OCI-LY3 (cell line): ENCODE data around the gene NR4A1.

Source experiments
- H2AFZ ChIP-seq: fragments of 200-600, 300-600 bp; shearing (Covaris generic); 2 replicates; pipeline ENCODE4 v1.6.0; 2014; ENCODE audit warnings: antibody characterized with exemption, low read depth, low read length
- H3K27ac ChIP-seq: fragments of 200-600, 300-600 bp; sonication (generic); 2 replicates; pipeline ENCODE4 v1.5.1; 2014; ENCODE audit warnings: mild to moderate bottlenecking, low read length, moderate library complexity, mixed read lengths
- H3K27me3 ChIP-seq: fragments of 200-600, 300-600 bp; sonication (generic); 2 replicates; pipeline ENCODE4 v1.6.1; 2014; ENCODE audit warnings: low read depth, low read length, mixed read lengths
- H3K36me3 ChIP-seq: fragments of 200-600, 300-600 bp; sonication (generic); replicated peaks from 2 replicates; pipeline ENCODE3; 2014; ENCODE audit warnings: low read depth, low read length, mixed read lengths
- H3K4me1 ChIP-seq: fragments of 300-600, 200-600 bp; sonication (generic); 2 replicates; pipeline ENCODE4 v1.6.1; 2014; ENCODE audit warnings: low read length, mixed read lengths
- H3K4me2 ChIP-seq: fragments of 200-600, 300-600 bp; sonication (generic); 2 replicates; pipeline ENCODE4 v1.6.1; 2014; ENCODE audit warnings: low read length, mixed read lengths
- H3K4me3 ChIP-seq: fragments of 300-600, 200-600 bp; sonication (generic); 2 replicates; pipeline ENCODE4 v1.5.1; 2014; ENCODE audit warnings: antibody characterized with exemption, mild to moderate bottlenecking, low read length, moderate library complexity
- H3K79me2 ChIP-seq: fragments of 300-600, 200-600 bp; shearing (Covaris generic); 2 replicates; pipeline ENCODE4 v1.6.1; 2014; ENCODE audit warnings: mild to moderate bottlenecking, low read length, mixed read lengths
- H3K9ac ChIP-seq: fragments of 300-600, 200-600 bp; shearing (Covaris generic); 2 replicates; pipeline ENCODE4 v1.6.0; 2014; ENCODE audit warnings: mild to moderate bottlenecking, low read length, moderate library complexity
- H3K9me3 ChIP-seq: fragments of 200-600, 300-600 bp; shearing (Covaris generic); 2 replicates; pipeline ENCODE4 v1.6.1; 2014; ENCODE audit warnings: low read length, mixed read lengths; ENCODE audit not compliant: insufficient read depth
- H4K20me1 ChIP-seq: fragments of 200-600, 300-600 bp; sonication (generic); 2 replicates; pipeline ENCODE4 v1.6.1; 2016; ENCODE audit warnings: low read length, mixed read lengths; ENCODE audit not compliant: insufficient read depth
- EZH2phosphoT487 ChIP-seq: fragments of 200-600 bp; shearing (Covaris generic); IDR thresholded peaks from 2 replicates; pipeline ENCODE4 v1.6.1; 2018; ENCODE audit warnings: antibody characterized with exemption, mixed run types, low read depth
- TF ChIP-seq, protein P1 (sequence below): fragments of 200-600, 300-600 bp; sonication (generic); IDR thresholded peaks from 2 replicates; pipeline ENCODE4 v1.5.1; 2014; ENCODE audit warnings: antibody characterized with exemption, low read length, low read depth

NR4A1 gene

DNA sequence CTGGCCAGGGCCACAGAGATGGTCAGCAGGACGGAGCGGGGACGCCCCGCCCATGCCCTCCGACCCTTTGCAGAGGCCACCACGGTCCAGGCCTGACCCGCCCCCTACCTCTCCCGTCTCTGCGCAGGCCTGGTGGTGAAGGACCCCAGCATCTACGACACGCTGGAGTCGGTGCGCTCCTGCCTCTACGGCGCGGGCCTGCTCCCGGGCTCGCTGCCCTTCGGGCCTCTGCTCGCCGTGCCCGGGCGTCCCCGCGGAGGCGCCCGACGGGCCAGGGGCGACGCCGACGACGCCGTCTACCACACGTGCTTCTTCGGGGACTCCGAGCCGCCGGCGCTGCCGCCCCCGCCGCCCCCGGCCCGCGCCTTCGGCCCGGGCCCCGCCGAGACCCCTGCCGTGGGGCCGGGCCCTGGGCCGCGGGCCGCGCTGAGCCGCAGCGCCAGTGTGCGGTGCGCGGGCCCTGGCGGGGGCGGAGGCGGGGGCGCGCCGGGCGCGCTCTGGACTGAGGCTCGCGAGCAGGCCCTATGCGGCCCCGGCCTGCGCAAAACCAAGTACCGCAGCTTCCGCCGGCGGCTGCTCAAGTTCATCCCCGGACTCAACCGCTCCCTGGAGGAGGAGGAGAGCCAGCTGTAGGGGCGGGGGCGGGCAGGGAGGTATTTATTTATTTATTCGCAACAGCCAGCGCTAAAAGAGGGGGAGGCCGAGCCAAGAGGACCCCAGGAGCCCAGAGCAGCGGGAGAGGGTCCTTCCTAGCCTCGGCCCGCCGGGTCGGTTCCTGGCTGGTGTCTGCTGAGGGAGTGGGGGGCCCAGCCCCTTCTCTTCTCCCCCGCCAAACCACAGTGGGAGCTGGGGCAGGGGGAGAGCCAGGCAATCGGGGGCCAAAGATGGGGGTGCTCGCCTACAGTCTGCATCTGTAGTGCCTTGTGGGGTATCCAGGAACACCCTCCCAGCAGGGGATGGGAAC is 36.4 kb upstream of the NR4A1 start:
- H2AFZ ChIP-seq: no peak overlapping the region
- H3K79me2 ChIP-seq: no peaks in the 10 kb centered on the region
- TF ChIP-seq, protein P1, sequence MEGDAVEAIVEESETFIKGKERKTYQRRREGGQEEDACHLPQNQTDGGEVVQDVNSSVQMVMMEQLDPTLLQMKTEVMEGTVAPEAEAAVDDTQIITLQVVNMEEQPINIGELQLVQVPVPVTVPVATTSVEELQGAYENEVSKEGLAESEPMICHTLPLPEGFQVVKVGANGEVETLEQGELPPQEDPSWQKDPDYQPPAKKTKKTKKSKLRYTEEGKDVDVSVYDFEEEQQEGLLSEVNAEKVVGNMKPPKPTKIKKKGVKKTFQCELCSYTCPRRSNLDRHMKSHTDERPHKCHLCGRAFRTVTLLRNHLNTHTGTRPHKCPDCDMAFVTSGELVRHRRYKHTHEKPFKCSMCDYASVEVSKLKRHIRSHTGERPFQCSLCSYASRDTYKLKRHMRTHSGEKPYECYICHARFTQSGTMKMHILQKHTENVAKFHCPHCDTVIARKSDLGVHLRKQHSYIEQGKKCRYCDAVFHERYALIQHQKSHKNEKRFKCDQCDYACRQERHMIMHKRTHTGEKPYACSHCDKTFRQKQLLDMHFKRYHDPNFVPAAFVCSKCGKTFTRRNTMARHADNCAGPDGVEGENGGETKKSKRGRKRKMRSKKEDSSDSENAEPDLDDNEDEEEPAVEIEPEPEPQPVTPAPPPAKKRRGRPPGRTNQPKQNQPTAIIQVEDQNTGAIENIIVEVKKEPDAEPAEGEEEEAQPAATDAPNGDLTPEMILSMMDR: no peak
- TF ChIP-seq EZH2phosphoT487: no peak
- no peak overlapping the region for H3K4me3 ChIP-seq
- H3K9me3 ChIP-seq: no peaks in the 10 kb centered on the region
- H3K27me3 ChIP-seq: peaks cover 5% of the 10 kb centered on the region
- no peaks in the 10 kb centered on the region for H3K36me3 ChIP-seq
- no peaks in the 10 kb centered on the region for H4K20me1 ChIP-seq
- H3K4me2 ChIP-seq: no peak overlapping the region
- H3K4me1 ChIP-seq: peaks cover 7% of the 10 kb centered on the region
- no peak overlapping the region for H3K27ac ChIP-seq
- H3K9ac ChIP-seq: no peak overlapping the region

DNA sequence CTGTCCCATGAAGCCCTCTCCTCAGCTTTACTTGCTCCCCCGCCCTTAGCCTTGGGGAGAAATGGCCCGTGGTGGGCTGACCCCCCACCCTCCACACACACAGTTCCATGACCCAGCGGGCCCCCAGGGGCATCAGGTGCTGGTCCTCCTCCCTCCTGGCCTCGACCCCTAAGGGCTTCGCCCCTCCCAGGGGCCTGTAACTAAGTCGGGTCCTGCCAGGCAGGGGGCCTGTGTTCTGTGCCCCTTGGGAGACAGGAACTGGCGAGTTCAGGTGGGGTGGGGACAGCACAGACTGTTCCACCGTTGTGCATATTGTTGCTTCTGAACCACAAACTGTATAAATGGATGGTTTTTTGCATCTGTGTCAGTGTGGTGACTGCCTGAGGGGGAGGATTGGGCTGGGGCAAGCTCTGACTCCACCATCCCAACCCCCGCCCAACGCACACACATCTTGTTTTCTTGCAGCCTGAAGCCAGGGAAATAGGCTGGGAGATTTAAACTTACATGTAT is 35.7 kb upstream of the NR4A1 start:
- H3K4me2 ChIP-seq: no peak overlapping the region
- H3K27me3 ChIP-seq: peaks cover 9% of the 10 kb centered on the region
- no peak overlapping the region for H2AFZ ChIP-seq
- TF ChIP-seq, protein P1: no peak
- no peak for TF ChIP-seq EZH2phosphoT487
- no peaks in the 10 kb centered on the region for H4K20me1 ChIP-seq
- no peak overlapping the region for H3K9ac ChIP-seq
- peaks cover 12% of the 10 kb centered on the region for H3K4me1 ChIP-seq
- H3K4me3 ChIP-seq: no peak overlapping the region
- no peaks in the 10 kb centered on the region for H3K36me3 ChIP-seq
- H3K27ac ChIP-seq: no peak overlapping the region
- H3K79me2 ChIP-seq: no peaks in the 10 kb centered on the region
- H3K9me3 ChIP-seq: no peaks in the 10 kb centered on the region

DNA sequence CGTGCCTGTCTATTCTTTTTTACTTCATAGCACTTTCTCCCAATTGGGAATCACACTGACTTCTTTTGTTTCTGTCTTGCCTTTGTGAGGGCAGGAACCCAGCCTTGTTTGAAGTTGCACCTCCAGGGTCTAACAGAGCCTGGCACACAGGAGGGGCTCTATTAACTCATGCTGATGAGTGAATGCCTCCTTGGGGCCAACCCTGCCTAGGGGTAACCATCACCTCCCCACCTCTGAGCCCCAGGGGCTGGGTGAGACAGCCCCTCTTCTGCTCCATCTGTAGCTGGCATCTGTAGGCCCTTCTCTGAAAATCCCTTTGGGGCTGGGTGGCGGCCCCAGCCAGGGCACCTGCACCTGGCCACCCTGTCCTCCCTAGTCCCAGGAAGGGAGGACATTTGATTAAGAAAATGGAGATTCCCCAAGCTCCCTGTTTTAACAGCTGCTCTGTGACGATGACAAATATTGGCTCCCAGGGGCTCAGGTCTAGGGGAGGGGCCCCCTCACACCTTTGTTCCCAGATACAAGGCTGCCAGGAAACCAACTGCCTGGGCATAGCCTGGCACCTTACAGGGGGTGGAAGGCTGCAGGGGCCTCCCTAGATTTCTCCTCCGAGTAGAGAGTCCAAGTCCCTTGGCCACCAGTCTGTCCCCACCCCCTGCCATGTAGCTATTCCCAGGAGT is 32.7 kb upstream of the NR4A1 start:
- H3K9me3 ChIP-seq: no peaks in the 10 kb centered on the region
- no peak overlapping the region for H3K9ac ChIP-seq
- H3K79me2 ChIP-seq: no peaks in the 10 kb centered on the region
- H3K27ac ChIP-seq: no peak overlapping the region
- no peaks in the 10 kb centered on the region for H3K36me3 ChIP-seq
- no peak overlapping the region for H2AFZ ChIP-seq
- H3K4me2 ChIP-seq: no peak overlapping the region
- TF ChIP-seq, protein P1: no peak
- TF ChIP-seq EZH2phosphoT487: no peak
- peaks cover 22% of the 10 kb centered on the region for H3K4me1 ChIP-seq
- H3K4me3 ChIP-seq: no peak overlapping the region
- no peaks in the 10 kb centered on the region for H4K20me1 ChIP-seq
- H3K27me3 ChIP-seq: peaks cover 19% of the 10 kb centered on the region
